LNCaP clone FGC (cell line): ENCODE measurements around the gene IGFBP1.
"Not testable (repeated sequence)": the region's sequence is repeated elsewhere in the genome, so short reads cannot be mapped to it uniquely, and the experiment has no call there.

ENCODE experiments used
- DNase-seq: peaks from one replicate; pipeline ENCODE4 v3.0.0-alpha.2; 2011; ENCODE audit warnings: low read depth
- H3K4me3 ChIP-seq: 2 replicates; pipeline ENCODE4 v1.5.1; 2011; ENCODE audit warnings: mild to moderate bottlenecking, low read depth, low read length, control low read depth
- CTCF ChIP-seq: IDR thresholded peaks from 2 replicates; pipeline ENCODE4 v1.5.1; 2012; ENCODE audit warnings: mild to moderate bottlenecking; ENCODE audit not compliant: control insufficient read depth, insufficient read depth; ENCODE audit errors: extremely low read depth

Gene IGFBP1

GRCh38 chr7:45924283-45924682, 36.0 kb downstream of the IGFBP1 start:
- DNase-seq: peak; percentile 69
- TF ChIP-seq CTCF: peak; percentile 30
- no peak overlapping the region for H3K4me3 ChIP-seq

- TF ChIP-seq CTCF: no peak
- no peak for DNase-seq
- no peak overlapping the region for H3K4me3 ChIP-seq
These were observed 39.4 kb downstream of the IGFBP1 start for GRCh38 chr7:45927721-45928120.

- DNase-seq: no peak
- TF ChIP-seq CTCF: no peak
These were observed 42.7 kb downstream of the IGFBP1 start for GRCh38 chr7:45930967-45931366.

GRCh38 chr7:45937301-45937700, 49.0 kb downstream of the IGFBP1 start:
- TF ChIP-seq CTCF: no peak
- DNase-seq: no peak
- H3K4me3 ChIP-seq: no peak overlapping the region

More at GRCh38 chr7:45930967-45931366, 42.7 kb downstream of the IGFBP1 start:
- H3K4me3 ChIP-seq: no peak overlapping the region

GRCh38 chr7:45937862-45938261, 49.6 kb downstream of the IGFBP1 start:
- no peak for DNase-seq

GRCh38 chr7:45938626-45939302, 50.5 kb downstream of the IGFBP1 start:
- H3K4me3 ChIP-seq: no peak overlapping the region
- no peak for DNase-seq
- peak; percentile 29 for TF ChIP-seq CTCF

More at GRCh38 chr7:45937862-45938261, 49.6 kb downstream of the IGFBP1 start:
- TF ChIP-seq CTCF: no peak
- H3K4me3 ChIP-seq: no peak overlapping the region

GRCh38 chr7:45939574-45939973, 51.3 kb downstream of the IGFBP1 start:
- H3K4me3 ChIP-seq: no peak overlapping the region
- no peak for TF ChIP-seq CTCF
- no peak for DNase-seq

GRCh38 chr7:45940237-45940781, 52.0 kb downstream of the IGFBP1 start:
- DNase-seq, H3K4me3 ChIP-seq: not testable (repeated sequence)
